SK-N-SH (cell line): ENCODE measurements around the gene C19orf53. TPM values are rescaled to one million over a fixed set of nuclear protein-coding genes. Genes with fewer than 3 reads are reported as not detected.

ENCODE experiments used
- CTCF ChIA-PET: fragments of 300-600, 350-600 bp; formaldehyde crosslinking; extraction: SDS; loops from one replicate; lab custom pipeline; 2021; lab: Yijun Ruan, JAX
- POLR2A ChIA-PET: fragments of 350-600 bp; sonication (Branson Sonifier 250); formaldehyde crosslinking; extraction: SDS; loops from one replicate; lab custom pipeline; 2020; ENCODE audit warnings: antibody characterized with exemption, inconsistent platforms; lab: Yijun Ruan, JAX
- DNase-seq: peaks from one replicate; pipeline ENCODE4 v3.0.0; 2012
- H2AFZ ChIP-seq: fragments of 200-600 bp; sonication (generic); 2 replicates; pipeline ENCODE4 v1.8.1; 2016; ENCODE audit warnings: antibody characterized with exemption, mild to moderate bottlenecking, low read depth
- H3F3A ChIP-seq: fragments of 200-600 bp; sonication (generic); replicated peaks from 2 replicates; pipeline ENCODE3; 2016; ENCODE audit warnings: antibody characterized with exemption, mild to moderate bottlenecking; ENCODE audit not compliant: insufficient read depth
- H3K27ac ChIP-seq, 2 experiments: fragments of 200-500 bp in 1 of 2; fragments of 200-600 bp in 1 of 2; sonication (Bioruptor generic) in 1 of 2; sonication (generic), shearing (Covaris generic) in 1 of 2; 2 replicates each; pipeline versions ENCODE4 v1.5.1 to v1.6.1; 2014 to 2016; ENCODE audit warnings: low read depth in 2 of 2, inconsistent platforms in 1 of 2, low read length in 1 of 2, mild to moderate bottlenecking in 1 of 2, mixed read lengths in 1 of 2
- H3K27me3 ChIP-seq: fragments of 200-600 bp; sonication (generic), shearing (Covaris generic); 2 replicates; pipeline ENCODE4 v1.6.1; 2016; ENCODE audit warnings: mixed run types; ENCODE audit not compliant: insufficient read depth
- H3K36me3 ChIP-seq, 2 experiments: fragments of 200-500 bp in 1 of 2; fragments of 200-600 bp in 1 of 2; sonication (Bioruptor generic) in 1 of 2; sonication (generic) in 1 of 2; replicated peaks in 1 of 2; 2 replicates each; pipeline versions ENCODE3 to v1.5.1; 2014 to 2016; ENCODE audit warnings: low read length in 1 of 2, mild to moderate bottlenecking in 1 of 2; ENCODE audit not compliant: insufficient read depth in 2 of 2, control insufficient read depth in 1 of 2
- H3K4me1 ChIP-seq, 2 experiments: fragments of 200-500 bp in 1 of 2; fragments of 200-600 bp in 1 of 2; sonication (Bioruptor generic) in 1 of 2; sonication (generic), shearing (Covaris generic) in 1 of 2; 2 replicates each; pipeline versions ENCODE4 v1.5.1 to v1.6.1; 2014 to 2016; ENCODE audit warnings: low read depth in 1 of 2, low read length in 1 of 2, mixed run types in 1 of 2; ENCODE audit not compliant: insufficient read depth in 2 of 2, control insufficient read depth in 1 of 2
- H3K4me2 ChIP-seq: fragments of 200-600 bp; sonication (generic), shearing (Covaris generic); 2 replicates; pipeline ENCODE4 v1.6.1; 2017; ENCODE audit warnings: mixed run types
- H3K4me3 ChIP-seq, 2 experiments: fragments of 200-500 bp in 1 of 2; fragments of 200-600 bp in 1 of 2; sonication (Bioruptor generic) in 1 of 2; sonication (generic), shearing (Covaris generic) in 1 of 2; 2 replicates each; pipeline versions ENCODE4 v1.5.1 to v1.8.1; 2014 to 2016; ENCODE audit warnings: low read depth in 2 of 2, inconsistent platforms in 1 of 2, low read length in 1 of 2, mild to moderate bottlenecking in 1 of 2, mixed read lengths in 1 of 2, moderate library complexity in 1 of 2
- H3K79me2 ChIP-seq: fragments of 200-600 bp; sonication (generic); 2 replicates; pipeline ENCODE4 v1.8.1; 2017; ENCODE audit warnings: mild to moderate bottlenecking; ENCODE audit not compliant: insufficient read depth
- H3K9ac ChIP-seq: fragments of 200-600 bp; sonication (generic); 2 replicates; pipeline ENCODE4 v1.6.1; 2017; ENCODE audit warnings: mixed run types
- H3K9me2 ChIP-seq: fragments of 200-600 bp; sonication (generic); 2 replicates; pipeline ENCODE4 v1.6.1; 2017; ENCODE audit warnings: mixed run types
- H3K9me3 ChIP-seq: fragments of 200-600 bp; sonication (generic); 2 replicates; pipeline ENCODE4 v1.6.1; 2017; ENCODE audit warnings: mixed run types, mild to moderate bottlenecking, moderate library complexity
- H4K20me1 ChIP-seq: fragments of 200-600 bp; sonication (generic); 2 replicates; pipeline ENCODE4 v1.6.1; 2017; ENCODE audit warnings: mild to moderate bottlenecking, mixed run types; ENCODE audit not compliant: insufficient read depth
- CHD2 ChIP-seq: fragments of 150-350 bp; IDR thresholded peaks from 2 replicates; pipeline ENCODE4 v1.6.1; 2018; ENCODE audit warnings: low read length; ENCODE audit not compliant: partially characterized antibody
- ELF1 ChIP-seq: IDR thresholded peaks from 2 replicates; pipeline ENCODE4 v1.4.0; 2012
- EP300 ChIP-seq, 2 experiments: IDR thresholded peaks; 2 replicates each; pipeline versions ENCODE4 v1.4.0 to v1.6.1; 2012; ENCODE audit warnings: borderline replicate concordance in 1 of 2, low read depth in 1 of 2, low read length in 1 of 2
- EZH2phosphoT487 ChIP-seq: fragments of 200-600 bp; sonication (generic); IDR thresholded peaks from 2 replicates; pipeline ENCODE4 v1.6.1; 2017; ENCODE audit warnings: low read depth, mixed run types, mild to moderate bottlenecking, antibody characterized with exemption, moderate library complexity, borderline replicate concordance
- FOXM1 ChIP-seq: IDR thresholded peaks from 2 replicates; pipeline ENCODE4 v1.4.0; 2012; ENCODE audit warnings: low read depth, mild to moderate bottlenecking
- GABPA ChIP-seq: IDR thresholded peaks from 2 replicates; pipeline ENCODE4 v1.4.0; 2012; ENCODE audit warnings: low read depth, mild to moderate bottlenecking
- GATA2 ChIP-seq: sonication (generic); formaldehyde crosslinking; IDR thresholded peaks from 2 replicates; pipeline ENCODE4 v1.5.0; 2020; ENCODE audit warnings: mild to moderate bottlenecking, missing genetic modification reagents
- NFIC ChIP-seq: IDR thresholded peaks from 2 replicates; pipeline ENCODE4 v1.4.0; 2012; ENCODE audit warnings: borderline replicate concordance
- NRF1 ChIP-seq: IDR thresholded peaks from 2 replicates; pipeline ENCODE4 v1.6.1; 2012; ENCODE audit warnings: low read depth, mild to moderate bottlenecking, low read length
- POLR2AphosphoS5 ChIP-seq: IDR thresholded peaks from 2 replicates; pipeline ENCODE4 v1.6.1; 2012; ENCODE audit warnings: low read depth, low read length
- RAD21 ChIP-seq: IDR thresholded peaks from 2 replicates; pipeline ENCODE4 v1.6.1; 2012; ENCODE audit warnings: mild to moderate bottlenecking, low read length
- RXRA ChIP-seq: IDR thresholded peaks from 2 replicates; pipeline ENCODE4 v1.4.0; 2012; ENCODE audit warnings: low read depth, mild to moderate bottlenecking, borderline replicate concordance
- SIN3A ChIP-seq: IDR thresholded peaks from 2 replicates; pipeline ENCODE4 v1.6.1; 2012; ENCODE audit warnings: low read depth, mild to moderate bottlenecking, low read length, moderate library complexity, borderline replicate concordance
- SMC3 ChIP-seq: IDR thresholded peaks from 2 replicates; pipeline ENCODE4 v1.6.1; 2012; ENCODE audit warnings: low read depth, low read length, improper control_type of control experiment
- TEAD4 ChIP-seq: IDR thresholded peaks from 2 replicates; pipeline ENCODE4 v1.4.0; 2012; ENCODE audit warnings: mild to moderate bottlenecking, borderline replicate concordance; ENCODE audit not compliant: insufficient read depth
- YY1 ChIP-seq: IDR thresholded peaks from 2 replicates; pipeline ENCODE4 v1.4.0; 2012; ENCODE audit warnings: low read depth, mild to moderate bottlenecking
- WGBS: methylation state at CpG from one replicate; pipeline ENCODE4 v1.1.6; 2017; ENCODE audit warnings: low lambda C conversion rate; 5-methylcytosine and 5-hydroxymethylcytosine counted together
- polyA plus RNA-seq, 3 experiments: library from polyadenylated mRNA; depleted of rRNA; stranded (reverse); fragments of >200 nt; gene quantifications; 2 replicates each; pipeline ENCODE4 v1.2.3, GENCODE V29; 2012
- TF ChIP-seq, protein P1 (sequence below): fragments of 150-350 bp; IDR thresholded peaks from 2 replicates; pipeline ENCODE4 v1.6.1; 2017; ENCODE audit warnings: antibody characterized with exemption, low read length, low read depth, borderline replicate concordance
- TF ChIP-seq, protein P2 (sequence below): IDR thresholded peaks from 2 replicates; pipeline ENCODE4 v1.6.1; 2012; ENCODE audit warnings: mild to moderate bottlenecking, low read depth, low read length, moderate library complexity
- TF ChIP-seq, protein P3 (sequence below): IDR thresholded peaks from 2 replicates; pipeline ENCODE4 v1.4.0; 2012; ENCODE audit warnings: low read depth, borderline replicate concordance
- TF ChIP-seq, protein P4 (sequence below): fragments of 150-350 bp; IDR thresholded peaks from 2 replicates; pipeline ENCODE4 v1.6.1; 2016; ENCODE audit warnings: mild to moderate bottlenecking, low read depth, low read length

The C19orf53 gene
- polyA plus RNA-seq, 1 of the 3 experiments (the other 2 are of a cell fraction): 554 TPM

DNA sequence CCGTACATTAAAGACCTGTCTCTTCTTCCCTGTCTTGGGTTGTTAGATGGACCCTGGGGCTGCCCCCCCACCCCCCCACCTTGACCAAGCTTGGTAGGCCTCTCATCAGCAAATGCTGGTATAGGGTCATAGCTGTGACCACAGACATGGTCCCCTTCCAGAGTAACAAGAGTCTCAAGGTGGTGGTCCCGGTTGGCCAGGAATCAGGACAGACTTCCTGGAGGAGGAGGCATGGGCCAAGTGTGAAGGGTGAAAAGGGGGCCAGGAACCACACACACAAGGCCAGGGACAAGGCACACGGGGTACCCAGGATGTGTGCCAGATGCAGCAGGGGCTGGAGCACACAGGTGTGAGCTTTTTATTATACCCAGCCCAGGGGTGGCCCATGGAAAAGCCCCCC is 11.0 kb upstream of the C19orf53 start:
- Histone ChIP-seq H4K20me1 (no peaks in the 10 kb centered on the region), H3K9ac (no peak overlapping the region), H3K4me2 (no peak overlapping the region), H2AFZ (no peak overlapping the region), H3K4me1 (peaks cover 5 to 11% of the 10 kb centered on the region in 2 experiments; a peak in 2 of 4 replicates), H3K9me3 (no peaks in the 10 kb centered on the region), H3K36me3 (peaks cover 21% of the 10 kb centered on the region in 2 experiments), H3K79me2 (peaks cover 33% of the 10 kb centered on the region; the same call in 1 of the 2 replicates), H3K9me2 (no peaks in the 10 kb centered on the region), H3K27ac (no peak overlapping the region), H3K4me3 (no peak overlapping the region), H3F3A (no peaks in the 10 kb centered on the region), H3K27me3 (no peaks in the 10 kb centered on the region)
- no peak for TF ChIP-seq GABPA
- TF ChIP-seq, protein P1, sequence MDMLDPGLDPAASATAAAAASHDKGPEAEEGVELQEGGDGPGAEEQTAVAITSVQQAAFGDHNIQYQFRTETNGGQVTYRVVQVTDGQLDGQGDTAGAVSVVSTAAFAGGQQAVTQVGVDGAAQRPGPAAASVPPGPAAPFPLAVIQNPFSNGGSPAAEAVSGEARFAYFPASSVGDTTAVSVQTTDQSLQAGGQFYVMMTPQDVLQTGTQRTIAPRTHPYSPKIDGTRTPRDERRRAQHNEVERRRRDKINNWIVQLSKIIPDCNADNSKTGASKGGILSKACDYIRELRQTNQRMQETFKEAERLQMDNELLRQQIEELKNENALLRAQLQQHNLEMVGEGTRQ: no peak
- TF ChIP-seq GATA2 (CRISPR knock-in tag): no peak
- TF ChIP-seq, protein P2, sequence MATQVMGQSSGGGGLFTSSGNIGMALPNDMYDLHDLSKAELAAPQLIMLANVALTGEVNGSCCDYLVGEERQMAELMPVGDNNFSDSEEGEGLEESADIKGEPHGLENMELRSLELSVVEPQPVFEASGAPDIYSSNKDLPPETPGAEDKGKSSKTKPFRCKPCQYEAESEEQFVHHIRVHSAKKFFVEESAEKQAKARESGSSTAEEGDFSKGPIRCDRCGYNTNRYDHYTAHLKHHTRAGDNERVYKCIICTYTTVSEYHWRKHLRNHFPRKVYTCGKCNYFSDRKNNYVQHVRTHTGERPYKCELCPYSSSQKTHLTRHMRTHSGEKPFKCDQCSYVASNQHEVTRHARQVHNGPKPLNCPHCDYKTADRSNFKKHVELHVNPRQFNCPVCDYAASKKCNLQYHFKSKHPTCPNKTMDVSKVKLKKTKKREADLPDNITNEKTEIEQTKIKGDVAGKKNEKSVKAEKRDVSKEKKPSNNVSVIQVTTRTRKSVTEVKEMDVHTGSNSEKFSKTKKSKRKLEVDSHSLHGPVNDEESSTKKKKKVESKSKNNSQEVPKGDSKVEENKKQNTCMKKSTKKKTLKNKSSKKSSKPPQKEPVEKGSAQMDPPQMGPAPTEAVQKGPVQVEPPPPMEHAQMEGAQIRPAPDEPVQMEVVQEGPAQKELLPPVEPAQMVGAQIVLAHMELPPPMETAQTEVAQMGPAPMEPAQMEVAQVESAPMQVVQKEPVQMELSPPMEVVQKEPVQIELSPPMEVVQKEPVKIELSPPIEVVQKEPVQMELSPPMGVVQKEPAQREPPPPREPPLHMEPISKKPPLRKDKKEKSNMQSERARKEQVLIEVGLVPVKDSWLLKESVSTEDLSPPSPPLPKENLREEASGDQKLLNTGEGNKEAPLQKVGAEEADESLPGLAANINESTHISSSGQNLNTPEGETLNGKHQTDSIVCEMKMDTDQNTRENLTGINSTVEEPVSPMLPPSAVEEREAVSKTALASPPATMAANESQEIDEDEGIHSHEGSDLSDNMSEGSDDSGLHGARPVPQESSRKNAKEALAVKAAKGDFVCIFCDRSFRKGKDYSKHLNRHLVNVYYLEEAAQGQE: no peak
- no peak for TF ChIP-seq SMC3
- TF ChIP-seq NRF1: no peak
- TF ChIP-seq TEAD4: no peak
- TF ChIP-seq ELF1: no peak
- TF ChIP-seq, protein P3, sequence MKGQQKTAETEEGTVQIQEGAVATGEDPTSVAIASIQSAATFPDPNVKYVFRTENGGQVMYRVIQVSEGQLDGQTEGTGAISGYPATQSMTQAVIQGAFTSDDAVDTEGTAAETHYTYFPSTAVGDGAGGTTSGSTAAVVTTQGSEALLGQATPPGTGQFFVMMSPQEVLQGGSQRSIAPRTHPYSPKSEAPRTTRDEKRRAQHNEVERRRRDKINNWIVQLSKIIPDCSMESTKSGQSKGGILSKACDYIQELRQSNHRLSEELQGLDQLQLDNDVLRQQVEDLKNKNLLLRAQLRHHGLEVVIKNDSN: no peak
- TF ChIP-seq SIN3A: no peak
- TF ChIP-seq, protein P4, sequence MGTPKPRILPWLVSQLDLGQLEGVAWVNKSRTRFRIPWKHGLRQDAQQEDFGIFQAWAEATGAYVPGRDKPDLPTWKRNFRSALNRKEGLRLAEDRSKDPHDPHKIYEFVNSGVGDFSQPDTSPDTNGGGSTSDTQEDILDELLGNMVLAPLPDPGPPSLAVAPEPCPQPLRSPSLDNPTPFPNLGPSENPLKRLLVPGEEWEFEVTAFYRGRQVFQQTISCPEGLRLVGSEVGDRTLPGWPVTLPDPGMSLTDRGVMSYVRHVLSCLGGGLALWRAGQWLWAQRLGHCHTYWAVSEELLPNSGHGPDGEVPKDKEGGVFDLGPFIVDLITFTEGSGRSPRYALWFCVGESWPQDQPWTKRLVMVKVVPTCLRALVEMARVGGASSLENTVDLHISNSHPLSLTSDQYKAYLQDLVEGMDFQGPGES: no peak
- TF ChIP-seq CHD2: no peak
- TF ChIP-seq RXRA: no peak
- TF ChIP-seq EP300 (IDR thresholded peaks at IDR 0.05; ENCODE audit: borderline replicate concordance in 1 of 2, low read depth in 1 of 2, low read length in 1 of 2): no peak
- TF ChIP-seq FOXM1: no peak
- TF ChIP-seq NFIC: no peak
- no peak for TF ChIP-seq EZH2phosphoT487
- no peak for TF ChIP-seq YY1
- TF ChIP-seq RAD21: no peak
- TF ChIP-seq POLR2AphosphoS5: no peak
- WGBS: 90% methylated on average over 3 of the region's 3 CpGs
- ChIA-PET POLR2A (no interaction called here), CTCF (interaction anchor here (2.6 kb wide), 1 partner anchor 99 kb away, joined by 11 read pairs; no protein-coding TSS in a partner anchor)
- DNase-seq: no peak
